Heart left ventricle (tissue), 16 donors: ENCODE results near the gene TGFB1. TPM values are rescaled to one million over a fixed set of nuclear protein-coding genes. Genes with fewer than 3 reads are reported as not detected.
A peak's percentile ranks its signal among the peaks of the same experiment; 100 is the strongest.

Experiments used
- ATAC-seq, 4 donors: fragments of 200-7000 bp; cut with Tn5 transposase; one replicate each; pipeline ENCODE4 v1.9.1; 2020 to 2022; ENCODE audit warnings: moderate library complexity in 4 of 4, mild to moderate bottlenecking in 3 of 4, moderate number of reproducible peaks in 1 of 4
- DNase-seq, 5 donors: peaks; one replicate each; pipeline ENCODE4 v3.0.0-alpha.2; 2020
- H3K27ac ChIP-seq, 12 donors: fragments of 200-600 bp; sonication (generic) in 4 of 12; one replicate each; pipeline versions ENCODE4 v1.5.0 to v1.8.0; 2016 to 2022; ENCODE audit warnings: mild to moderate bottlenecking in 2 of 12
- H3K27me3 ChIP-seq, 9 donors: fragments of 200-600 bp; sonication (generic) in 2 of 9; one replicate each; pipeline versions ENCODE4 v1.5.1 to v1.8.0; 2016 to 2022; ENCODE audit warnings: mild to moderate bottlenecking in 3 of 9
- H3K36me3 ChIP-seq, 9 donors: fragments of 200-600 bp; sonication (generic) in 2 of 9; one replicate each; pipeline versions ENCODE4 v1.5.0 to v1.8.0; 2018 to 2022; ENCODE audit warnings: mild to moderate bottlenecking in 2 of 9
- H3K4me1 ChIP-seq, 12 donors: fragments of 200-600 bp; sonication (generic) in 4 of 12; one replicate each; pipeline versions ENCODE4 v1.5.0 to v1.8.0; 2016 to 2022; ENCODE audit warnings: mild to moderate bottlenecking in 3 of 12
- H3K4me3 ChIP-seq, 12 donors: fragments of 200-600 bp; sonication (generic) in 4 of 12; one replicate each; pipeline versions ENCODE4 v1.5.0 to v1.8.0; 2017 to 2022; ENCODE audit warnings: mild to moderate bottlenecking in 9 of 12, moderate library complexity in 4 of 12
- H3K9me3 ChIP-seq, 12 donors: fragments of 200-600 bp; sonication (generic) in 4 of 12; one replicate each; pipeline versions ENCODE4 v1.5.0 to v1.8.0; 2016 to 2022; ENCODE audit warnings: mild to moderate bottlenecking in 1 of 12
- CTCF ChIP-seq, 12 donors: fragments of 200-600 bp; sonication (generic) in 4 of 12; IDR thresholded peaks; one replicate each; pipeline versions ENCODE4 v1.5.0 to v1.8.0; 2018 to 2022; ENCODE audit warnings: antibody characterized with exemption in 12 of 12, mild to moderate bottlenecking in 5 of 12
- POLR2A ChIP-seq, 2 donors: fragments of 450-650 bp; IDR thresholded peaks; one replicate each; pipeline ENCODE4 v1.6.1; 2017; ENCODE audit warnings: antibody characterized with exemption in 2 of 2, mild to moderate bottlenecking in 2 of 2, moderate library complexity in 2 of 2
- WGBS, 4 donors: extraction: QIAGEN DNeasy Blood & Tissue Kit in 2 of 4; methylation state at CpG; one replicate each; pipeline versions ENCODE4 v1.1.5 to v1.1.7; 2013 to 2018; 5-methylcytosine and 5-hydroxymethylcytosine counted together
- intact Hi-C, 10 donors: fragments of 100-400 bp; cut with DNase I; formaldehyde crosslinking; loops; one replicate each; pipeline versions ENCODE4 v1.11.1 to v1.14.2; 2022
- polyA plus RNA-seq, 2 donors: library from polyadenylated mRNA; stranded (reverse); fragments of 200-250 nt; gene quantifications; one replicate each; pipeline ENCODE4 v1.2.3, GENCODE V29; 2013
- total RNA-seq, 9 donors: library from RNA; depleted of rRNA in 2 of 9; stranded (reverse); fragments of >200 nt in 2 of 9; fragmentation: NEBNext Ultra II Directional in 3 of 9; extraction: Animal tissue kit (Norgen Biotek cat#: 25700) in 3 of 9; gene quantifications; one replicate each; pipeline versions ENCODE4 v1.1.0 to v1.2.4, GENCODE V29; 2016 to 2023
- donor health status: ischemic (EF 13 %, LVEDD 7.1; RV severe dilation, severe dysfunction).
- donor health status: healthy with polysubstance abuse.
- donor health status: DM: no; HTN: yes; CAD: no.
- donor health status: DM: no; HTN: no; CAD: no.
- donor health status: ischemic (EF 25% LVEDD 6.9; RV normal size, moderate dysfunction).
- donor health status: ischemic (EF 25% LVEDD 5.7; RV mildly dilated, moderate dysfunction).
- donor health status: healthy.
- donor health status: DM: yes; HTN: yes; CAD: no.
- donor health status: ischemic (EF 35%, LVEDD 5.7; RV mildly dilated, moderate dysfunction).
- donor health status: nonischemic (EF 11% LVEDD 7.7; RV severe dilation, severe dysfunction).
- donor health status: DM: yes; HTN: yes; CAD: no.
- donor health status: PGD.
- donor health status: ischemic (EF 29% LVEDD 5.4; RV normal size, mild dysfunction).
- donor health status: nonischemic (EF 23%, LVEDD 6.1; RV moderate dilation, normal function).

TGFB1 gene
- total and polyA plus RNA-seq, 11 donors = 9.4 to 68.8 (median 13.9) TPM

GRCh38 chr19:41309180-41310032 lies 44.3 kb downstream of the TGFB1 start:
- Histone ChIP-seq H3K4me3 (peak overlapping the region; percentile 40 to 95 (median 76)), H3K9me3 (no peaks in the 10 kb centered on the region), H3K27me3 (no peaks in the 10 kb centered on the region), H3K4me1 (peaks cover 6 to 74% (median 36%) of the 10 kb centered on the region in 12 donors), H3K36me3 (peaks cover 2 to 62% (median 55%) of the 10 kb centered on the region in 9 donors), H3K27ac (peak overlapping the region; percentile 90 to 99 (median 96))
- WGBS, 4 donors = 10 to 18% (median 11%) methylated on average over 26 of the region's 26 CpGs
- no peak for TF ChIP-seq CTCF (IDR thresholded peaks at IDR 0.05)
- TF ChIP-seq POLR2A (IDR thresholded peaks at IDR 0.05) = no peak
- no peak for DNase-seq
- intact Hi-C loops = loop anchor here (1.0 to 10.0 kb wide), 15 partner anchors 15 to 332 kb away; partner anchors contain the start of genes TGFB1 (in 4 of the 10), DMAC2 (in 2 of the 10), B3GNT8 (in 1 of the 10) and HNRNPUL1 (in 1 of the 10)
- peak in 3 of 4 donors; percentile 29 to 38 (median 36) for ATAC-seq

DNA sequence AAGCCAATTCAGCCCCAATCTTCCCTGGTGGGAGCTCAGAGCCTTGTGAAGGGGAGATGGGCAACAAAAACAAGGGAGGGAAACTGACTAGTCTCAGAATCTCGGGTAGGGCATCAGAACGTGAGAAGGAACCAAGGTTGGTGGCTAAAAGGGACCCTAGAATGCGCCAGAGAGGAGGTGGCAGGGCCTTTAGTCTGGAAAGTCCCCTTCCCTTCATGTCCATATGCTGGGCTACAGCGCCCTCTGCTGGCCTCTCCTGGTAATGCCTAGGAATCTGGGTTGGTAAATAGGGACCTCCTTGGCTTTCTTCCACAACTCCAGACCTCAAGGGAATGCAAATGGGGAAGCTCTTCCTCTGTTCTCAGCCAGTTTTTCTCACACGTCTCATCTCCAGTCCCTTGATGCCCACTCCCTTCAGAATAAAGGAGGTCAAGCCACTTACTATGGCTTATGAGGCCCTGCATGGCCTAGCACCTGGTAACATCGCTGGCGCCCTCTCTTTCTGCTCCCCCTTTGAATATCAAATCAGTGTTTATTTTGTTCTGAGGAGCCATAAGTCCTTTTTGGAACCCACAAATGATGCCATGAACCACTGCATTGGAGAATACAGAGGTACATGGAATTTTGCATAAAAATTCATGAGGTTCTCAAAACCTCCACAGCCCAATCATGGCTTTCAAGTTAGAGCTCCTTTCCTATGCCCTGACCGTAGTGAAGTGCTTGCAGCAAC lies 45.1 kb downstream of the TGFB1 start:
- 16 to 22% (median 19%) methylated on average over 8 of the region's 8 CpGs for WGBS, 4 donors
- H3K4me1 ChIP-seq = peaks cover 6 to 76% (median 38%) of the 10 kb centered on the region in 12 donors
- H3K36me3 ChIP-seq = peaks cover 2 to 62% (median 59%) of the 10 kb centered on the region in 9 donors
- ATAC-seq (peak; percentile 51 to 79 (median 68)), DNase-seq (peak; percentile 87 to 95 (median 92))
- H3K4me3 ChIP-seq = peak overlapping the region in 8 of 12 donors; percentile 62 to 95 (median 76)
- H3K27ac ChIP-seq = peak overlapping the region; percentile 90 to 99 (median 96)
- H3K9me3 ChIP-seq = no peaks in the 10 kb centered on the region
- intact Hi-C loops = loop anchor here (1.0 to 10.0 kb wide), 14 partner anchors 41 to 331 kb away; partner anchors contain the start of genes DMAC2 (in 2 of the 10), HNRNPUL1 (in 1 of the 10) and TGFB1 (in 1 of the 10)
- TF ChIP-seq POLR2A (IDR thresholded peaks at IDR 0.05) (no peak), CTCF (IDR thresholded peaks at IDR 0.05) (peak; percentile 92 to 99 (median 97))
- no peaks in the 10 kb centered on the region for H3K27me3 ChIP-seq

- 26 to 34% (median 33%) methylated on average over 4 of the region's 4 CpGs for WGBS, 4 donors
- peaks cover 6 to 78% (median 38%) of the 10 kb centered on the region in 12 donors for H3K4me1 ChIP-seq
- peak overlapping the region in 10 of 12 donors; percentile 90 to 99 (median 96) for H3K27ac ChIP-seq
- intact Hi-C loops = loop anchor here (1.0 to 10.0 kb wide), 13 partner anchors 41 to 331 kb away; partner anchors contain the start of genes DMAC2 (in 2 of the 10), HNRNPUL1 (in 1 of the 10) and TGFB1 (in 1 of the 10)
- peaks cover 2 to 62% (median 59%) of the 10 kb centered on the region in 9 donors for H3K36me3 ChIP-seq
- H3K9me3 ChIP-seq = no peaks in the 10 kb centered on the region
- DNase-seq (no peak), ATAC-seq (peak in 2 of 4 donors; percentile 1 to 3)
- peak overlapping the region in 1 of 12 donors; percentile 15 for H3K4me3 ChIP-seq
- H3K27me3 ChIP-seq = no peaks in the 10 kb centered on the region
- TF ChIP-seq CTCF (IDR thresholded peaks at IDR 0.05) = no peak
- TF ChIP-seq POLR2A (IDR thresholded peaks at IDR 0.05) = no peak
Observed at GRCh38 chr19:41307954-41308449, 45.7 kb downstream of the TGFB1 start.
